Measurements from ENCODE around the gene TOR2A. TPM values are rescaled to one million over a fixed set of nuclear protein-coding genes. Genes with fewer than 3 reads are reported as not detected.

TOR2A gene
- total RNA-seq, 6 donors from 2014 or later, result 11.4 to 27.2 (median 21.0) TPM

DNA sequence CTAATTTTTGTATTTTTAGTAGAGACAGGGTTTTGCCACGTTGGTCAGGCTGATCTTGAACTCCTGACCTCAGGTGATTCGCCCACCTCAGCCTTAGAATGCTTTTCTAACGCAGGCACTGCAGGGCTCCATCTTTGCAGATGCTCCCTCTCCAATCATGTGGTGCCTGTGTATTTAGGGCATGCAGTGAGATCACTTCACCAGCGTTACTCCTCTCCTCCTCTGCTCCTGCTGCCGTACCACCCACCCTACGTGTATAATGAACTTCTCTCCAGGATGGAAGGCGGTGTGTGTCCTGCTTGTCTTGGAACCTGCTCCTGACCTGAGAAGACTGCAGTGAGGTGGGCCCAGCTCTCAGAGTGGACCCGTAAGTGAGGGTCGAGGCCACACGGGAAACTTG is 42.0 kb downstream of the TOR2A start:
- Histone ChIP-seq H3K4me3 (no peak overlapping the region), H3K27ac (no peak overlapping the region), H3K9me3 (no peaks in the 10 kb centered on the region), H3K4me1 (no peaks in the 10 kb centered on the region), H3K36me3 (peaks cover 0 to 37% (median 25%) of the 10 kb centered on the region in 4 donors), H3K27me3 (no peaks in the 10 kb centered on the region)
- 90 to 92% methylated on average over 10 of the region's 10 CpGs for WGBS, 2 donors
- ATAC-seq (ENCODE audit: low FRiP score in 2 of 2) (no peak), DNase-seq (no peak)
- TF ChIP-seq EP300 (IDR thresholded peaks at IDR 0.05), result no peak
- TF ChIP-seq, protein P1, sequence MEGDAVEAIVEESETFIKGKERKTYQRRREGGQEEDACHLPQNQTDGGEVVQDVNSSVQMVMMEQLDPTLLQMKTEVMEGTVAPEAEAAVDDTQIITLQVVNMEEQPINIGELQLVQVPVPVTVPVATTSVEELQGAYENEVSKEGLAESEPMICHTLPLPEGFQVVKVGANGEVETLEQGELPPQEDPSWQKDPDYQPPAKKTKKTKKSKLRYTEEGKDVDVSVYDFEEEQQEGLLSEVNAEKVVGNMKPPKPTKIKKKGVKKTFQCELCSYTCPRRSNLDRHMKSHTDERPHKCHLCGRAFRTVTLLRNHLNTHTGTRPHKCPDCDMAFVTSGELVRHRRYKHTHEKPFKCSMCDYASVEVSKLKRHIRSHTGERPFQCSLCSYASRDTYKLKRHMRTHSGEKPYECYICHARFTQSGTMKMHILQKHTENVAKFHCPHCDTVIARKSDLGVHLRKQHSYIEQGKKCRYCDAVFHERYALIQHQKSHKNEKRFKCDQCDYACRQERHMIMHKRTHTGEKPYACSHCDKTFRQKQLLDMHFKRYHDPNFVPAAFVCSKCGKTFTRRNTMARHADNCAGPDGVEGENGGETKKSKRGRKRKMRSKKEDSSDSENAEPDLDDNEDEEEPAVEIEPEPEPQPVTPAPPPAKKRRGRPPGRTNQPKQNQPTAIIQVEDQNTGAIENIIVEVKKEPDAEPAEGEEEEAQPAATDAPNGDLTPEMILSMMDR (IDR thresholded peaks at IDR 0.05), result no peak
- no peak for TF ChIP-seq POLR2AphosphoS5 (IDR thresholded peaks at IDR 0.05)
- no peak for TF ChIP-seq POLR2A (IDR thresholded peaks at IDR 0.05)

DNA sequence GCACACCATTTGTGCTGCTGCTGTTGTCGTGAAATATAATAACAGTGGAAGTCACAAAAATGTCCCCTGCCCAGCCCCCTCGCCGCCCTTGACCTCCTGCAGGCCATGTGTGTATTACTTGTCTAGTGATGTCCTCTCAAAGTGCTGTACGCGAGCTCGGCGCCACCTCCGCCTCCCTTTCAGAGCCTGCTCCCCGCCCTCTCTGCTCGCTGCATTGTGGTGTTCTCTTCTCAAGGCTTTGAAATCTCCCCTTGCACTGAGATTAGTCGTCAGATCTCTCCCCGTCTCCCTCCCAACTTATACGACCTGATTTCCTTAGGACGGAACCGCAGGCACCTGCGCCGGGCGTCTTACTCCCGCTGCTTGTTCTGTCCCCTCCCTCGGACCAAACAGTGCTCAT is 43.0 kb downstream of the TOR2A start:
- Histone ChIP-seq H3K9me3 (no peaks in the 10 kb centered on the region), H3K4me3 (no peak overlapping the region), H3K27me3 (no peaks in the 10 kb centered on the region), H3K4me1 (no peaks in the 10 kb centered on the region), H3K27ac (no peak overlapping the region), H3K36me3 (peaks cover 2 to 48% (median 31%) of the 10 kb centered on the region in 4 donors)
- 85 to 91% methylated on average over 20 of the region's 20 CpGs for WGBS, 2 donors
- no peak for ATAC-seq (ENCODE audit: low FRiP score in 2 of 2)
- no peak for DNase-seq
- TF ChIP-seq EP300 (IDR thresholded peaks at IDR 0.05), result no peak
- TF ChIP-seq, protein P1 (IDR thresholded peaks at IDR 0.05), result no peak
- no peak for TF ChIP-seq POLR2A (IDR thresholded peaks at IDR 0.05)

DNA sequence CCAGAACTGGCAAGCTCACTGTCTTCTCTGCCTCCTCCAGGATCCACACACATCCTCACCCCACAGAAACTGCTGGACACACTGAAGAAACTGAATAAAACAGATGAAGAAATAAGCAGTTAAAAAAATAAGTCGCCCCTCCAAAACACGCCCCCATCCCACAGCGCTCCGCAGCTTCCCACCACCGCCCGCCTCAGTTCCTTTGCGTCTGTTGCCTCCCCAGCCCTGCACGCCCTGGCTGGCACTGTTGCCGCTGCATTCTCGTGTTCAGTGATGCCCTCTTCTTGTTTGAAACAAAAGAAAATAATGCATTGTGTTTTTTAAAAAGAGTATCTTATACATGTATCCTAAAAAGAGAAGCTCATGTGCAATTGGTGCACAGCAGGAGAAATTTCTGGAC is 44.4 kb downstream of the TOR2A start:
- Histone ChIP-seq H3K4me1 (no peaks in the 10 kb centered on the region), H3K4me3 (no peak overlapping the region), H3K9me3 (no peaks in the 10 kb centered on the region), H3K27ac (no peak overlapping the region), H3K36me3 (peaks cover 2 to 61% (median 37%) of the 10 kb centered on the region in 4 donors), H3K27me3 (no peaks in the 10 kb centered on the region)
- WGBS, 2 donors, result 94 to 96% methylated on average over 10 of the region's 10 CpGs
- TF ChIP-seq POLR2A (IDR thresholded peaks at IDR 0.05) (no peak), POLR2AphosphoS5 (IDR thresholded peaks at IDR 0.05) (no peak), EP300 (IDR thresholded peaks at IDR 0.05) (no peak)
- TF ChIP-seq, protein P1 (IDR thresholded peaks at IDR 0.05), result no peak
- no peak for ATAC-seq (ENCODE audit: low FRiP score in 2 of 2)
- no peak for DNase-seq

DNA sequence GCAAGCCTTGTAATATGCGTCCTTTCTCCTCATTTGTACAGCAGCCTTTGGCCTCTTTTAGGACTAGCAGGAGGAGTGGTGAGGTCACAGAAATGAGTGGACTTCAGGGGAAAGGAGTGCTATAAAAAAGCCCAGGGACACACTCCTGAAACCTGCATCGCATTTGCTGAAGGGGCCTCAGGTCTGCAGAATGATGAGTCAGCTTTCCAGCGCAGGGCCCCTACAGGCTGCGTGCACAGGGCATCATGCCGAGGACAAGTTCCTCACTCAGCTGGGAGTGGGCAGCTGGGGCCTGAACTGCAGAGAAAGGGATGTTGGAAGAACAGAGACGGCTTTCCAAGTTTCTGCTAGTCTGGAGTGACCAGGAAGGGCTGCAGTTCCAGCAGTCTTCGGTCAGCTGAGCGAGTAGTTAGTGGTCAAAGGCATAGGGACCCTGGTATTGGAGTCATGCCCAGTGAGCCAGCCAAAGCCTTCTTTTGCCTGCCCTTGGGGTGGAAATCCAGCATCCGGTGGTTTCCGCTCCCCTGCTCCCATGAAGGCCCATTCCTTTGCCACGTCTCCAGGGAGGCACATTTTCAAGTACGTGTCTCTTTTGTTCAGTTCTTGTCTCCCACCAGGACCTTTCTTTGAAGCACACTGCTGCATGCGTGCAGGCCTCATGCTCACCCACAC is 45.6 kb downstream of the TOR2A start:
- TF ChIP-seq EP300 (IDR thresholded peaks at IDR 0.05), result no peak
- TF ChIP-seq, protein P1 (IDR thresholded peaks at IDR 0.05), result no peak
- Histone ChIP-seq H3K27me3 (no peaks in the 10 kb centered on the region), H3K4me3 (no peak overlapping the region), H3K36me3 (peaks cover 2 to 70% (median 39%) of the 10 kb centered on the region in 4 donors), H3K9me3 (no peaks in the 10 kb centered on the region), H3K4me1 (no peaks in the 10 kb centered on the region), H3K27ac (no peak overlapping the region)
- ATAC-seq (ENCODE audit: low FRiP score in 2 of 2), result no peak
- DNase-seq, result no peak
- 78 to 98% methylated on average over 13 of the region's 13 CpGs for WGBS, 2 donors

All from upper lobe of left lung (tissue), 6 donors.